HG03139 (cell line): ENCODE results near the gene IFI44L.
A peak's percentile ranks its signal among the peaks of the same experiment; 100 is the strongest.

ENCODE experiments used
- ATAC-seq: cut with Tn5 transposase; IDR thresholded peaks from one replicate; pipeline ENCODE4 v1.9.1; 2021; ENCODE audit not compliant: unreplicated experiment

IFI44L gene

DNA sequence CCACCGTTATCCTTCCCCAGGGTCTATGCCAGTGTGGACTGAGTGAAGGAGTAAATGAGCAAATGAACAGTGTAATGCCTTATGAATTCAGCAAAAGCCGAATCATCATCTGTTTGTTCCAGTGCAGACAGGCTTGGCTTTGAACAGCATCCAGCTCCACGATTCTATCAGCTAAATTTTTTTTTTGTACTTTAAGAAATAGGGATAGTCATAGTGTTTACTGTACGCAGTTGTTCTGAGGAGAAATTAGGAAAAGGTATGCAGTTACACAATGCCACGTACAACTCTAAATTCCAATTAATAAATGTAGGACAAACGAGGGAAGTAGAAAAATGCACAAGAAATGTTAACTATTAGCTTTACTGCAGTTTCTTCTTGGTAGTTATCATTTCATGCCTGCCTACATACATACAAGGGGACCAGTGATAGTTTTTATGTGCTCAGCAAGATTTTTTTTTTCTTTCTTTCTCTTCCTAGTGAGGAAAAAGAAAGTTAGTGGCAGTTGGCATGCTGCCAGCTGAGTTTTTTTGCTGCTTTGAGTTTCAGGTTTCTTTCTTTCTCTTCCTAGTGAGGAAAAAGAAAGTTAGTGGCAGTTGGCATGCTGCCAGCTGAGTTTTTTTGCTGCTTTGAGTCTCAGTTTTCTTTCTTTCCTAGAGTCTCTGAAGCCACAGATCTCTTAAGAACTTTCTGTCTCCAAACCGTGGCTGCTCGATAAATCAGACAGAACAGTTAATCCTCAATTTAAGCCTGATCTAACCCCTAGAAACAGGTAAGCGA is at the start of gene IFI44L:
TSS of gene IFI44L (plus strand) at position 646 of the 777 bp plus-strand sequence. CDS start 7,468 bp downstream, outside the sequence.
- peak; percentile 43 for ATAC-seq

DNA sequence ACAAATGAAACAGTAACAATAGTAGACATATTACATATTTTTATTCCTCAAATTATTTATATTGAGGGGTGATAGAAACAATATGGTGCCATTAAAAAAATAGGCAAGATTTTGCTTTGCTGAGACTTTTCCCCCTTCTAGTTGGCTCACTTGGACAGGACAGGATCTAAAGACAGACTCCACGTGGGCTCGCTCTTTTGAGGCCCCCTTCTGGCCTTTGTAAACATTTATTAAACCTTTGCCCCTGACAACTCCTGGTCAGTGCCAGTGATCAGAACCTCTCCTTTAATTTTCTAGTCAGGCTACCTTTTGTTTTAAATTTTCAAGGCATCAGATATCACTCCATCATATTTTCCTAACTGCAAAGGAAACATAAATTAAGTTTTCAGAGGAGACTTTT is 49.7 kb upstream of the IFI44L start:
- no peak for ATAC-seq

DNA sequence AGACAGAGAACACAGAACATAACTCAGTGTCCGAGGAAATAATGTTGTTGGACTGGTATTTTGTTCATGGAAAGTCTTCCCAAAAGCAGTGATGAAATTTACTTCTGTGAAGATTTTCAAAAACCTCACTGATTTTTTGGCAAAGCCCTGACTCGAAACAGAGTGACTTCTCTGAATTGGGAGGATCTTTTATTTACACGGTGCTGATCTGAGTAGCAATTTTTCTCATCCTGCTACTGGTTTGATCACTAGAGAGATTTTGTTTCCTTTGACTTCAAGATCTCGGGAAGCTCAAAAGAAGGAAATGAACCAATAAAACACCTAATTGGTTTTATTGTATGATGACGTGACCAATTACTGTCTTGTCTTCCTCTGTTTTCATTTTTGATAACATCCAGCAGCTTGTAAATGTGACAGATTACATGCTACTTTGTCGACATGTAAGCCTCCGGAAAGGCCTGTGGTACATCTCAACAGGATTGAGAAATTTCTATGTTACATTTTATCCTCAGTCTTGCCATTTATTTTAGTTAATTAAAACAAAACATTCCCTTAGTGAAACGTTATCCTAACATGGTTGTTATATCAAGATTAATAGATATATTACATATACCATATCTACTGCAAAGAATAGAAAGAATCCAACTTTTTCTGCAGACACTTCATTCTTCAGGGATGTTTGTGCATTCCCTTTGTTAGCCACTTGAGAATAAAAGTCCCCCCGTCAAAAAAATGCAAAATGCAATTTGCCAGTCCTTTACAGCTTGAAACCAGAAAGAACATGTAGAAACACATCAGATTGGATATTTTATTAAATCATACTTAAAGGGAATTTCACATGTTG is 42.8 kb upstream of the IFI44L start:
- ATAC-seq = no peak

DNA sequence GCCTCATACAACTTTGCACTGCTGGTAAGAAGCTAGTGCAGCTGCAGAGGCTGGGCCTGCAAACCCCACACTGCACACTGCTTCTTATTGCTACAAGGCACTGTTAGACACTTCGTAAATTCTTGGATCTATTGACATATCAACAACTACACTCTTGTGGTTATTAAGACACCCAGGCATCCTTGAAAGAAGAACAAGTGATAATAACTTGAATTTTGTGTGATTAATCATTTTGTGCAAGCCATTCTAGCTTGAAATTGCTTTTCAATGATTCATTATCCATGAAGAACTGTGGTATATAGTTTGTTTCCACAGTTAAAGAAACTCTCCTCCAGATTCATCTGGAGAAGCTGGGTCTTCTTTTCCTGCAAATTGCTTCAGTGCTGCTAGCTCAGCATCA is 33.7 kb upstream of the IFI44L start:
- no peak for ATAC-seq

DNA sequence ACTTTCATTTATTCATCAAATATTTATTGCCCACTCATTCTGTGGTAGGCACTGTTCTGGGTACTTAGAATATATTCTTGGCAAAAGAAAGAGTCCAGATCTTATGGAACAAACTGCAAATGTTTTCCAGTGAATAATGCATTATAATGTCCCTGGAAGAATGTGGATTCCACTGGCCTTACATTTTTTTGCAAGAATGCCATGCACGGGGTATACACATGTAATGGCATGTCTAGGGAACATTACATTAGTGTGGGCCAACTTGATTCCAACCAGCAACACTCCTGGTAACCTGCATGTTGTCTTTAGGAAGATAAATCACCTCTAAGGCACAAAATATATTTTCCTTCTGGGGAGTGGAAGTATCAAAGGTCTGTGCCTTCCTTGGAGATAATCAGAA is 33.0 kb upstream of the IFI44L start:
- ATAC-seq = no peak

DNA sequence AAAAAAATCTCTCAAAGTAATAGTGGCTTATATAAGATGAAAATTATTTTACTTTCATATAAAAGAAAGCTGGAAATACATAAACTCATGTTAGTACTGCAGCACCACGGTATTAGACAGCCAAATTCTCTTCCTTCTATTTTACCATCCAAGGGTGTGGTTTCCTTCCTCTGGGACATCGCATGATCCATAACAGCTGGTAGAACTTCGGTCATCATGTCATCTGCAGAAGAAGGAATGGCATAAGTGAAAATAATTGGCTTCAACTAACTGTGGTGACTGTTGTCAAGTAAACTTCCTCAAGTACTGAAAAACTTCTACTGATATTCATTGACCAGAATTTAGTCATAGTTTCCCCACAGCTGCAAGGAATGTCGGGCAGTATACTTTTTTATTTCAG is 28.3 kb upstream of the IFI44L start:
- no peak for ATAC-seq

DNA sequence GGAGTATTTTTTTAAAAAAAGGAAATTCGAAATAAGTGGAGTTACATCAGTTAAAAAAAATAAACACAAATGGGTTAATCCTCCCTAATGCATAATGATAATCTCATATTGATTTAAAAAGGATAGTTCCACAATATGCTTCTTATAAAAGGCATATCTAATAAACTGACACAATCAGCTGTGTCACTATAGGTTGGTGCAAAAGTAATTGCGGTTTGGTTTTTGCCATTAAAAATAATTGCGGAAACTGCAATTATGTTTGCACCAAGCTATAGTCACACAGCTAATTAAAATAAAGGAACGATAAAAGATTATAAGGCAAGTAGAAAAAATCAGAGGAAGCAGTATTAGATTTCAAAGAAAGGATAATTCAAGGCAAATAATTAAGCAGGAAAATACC is 21.0 kb upstream of the IFI44L start:
- ATAC-seq = no peak

DNA sequence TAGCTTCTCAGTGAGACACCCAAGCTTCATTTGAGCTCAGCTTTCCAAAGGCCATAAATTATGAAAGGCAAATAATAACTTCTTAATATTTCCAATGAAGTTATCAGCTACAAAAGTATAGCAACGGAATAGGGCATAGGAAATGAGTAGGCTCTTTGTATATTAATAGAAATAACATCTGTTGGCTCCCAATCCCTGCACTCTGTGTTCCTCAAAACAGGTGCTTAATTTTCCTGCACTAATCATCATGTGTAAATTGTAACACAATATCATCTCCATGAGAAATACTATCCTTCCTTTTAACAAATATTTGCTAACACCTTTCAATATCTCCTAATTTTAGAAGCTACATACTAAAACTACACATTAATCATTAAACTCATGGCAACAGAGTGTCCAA is 19.2 kb upstream of the IFI44L start:
- ATAC-seq = no peak

DNA sequence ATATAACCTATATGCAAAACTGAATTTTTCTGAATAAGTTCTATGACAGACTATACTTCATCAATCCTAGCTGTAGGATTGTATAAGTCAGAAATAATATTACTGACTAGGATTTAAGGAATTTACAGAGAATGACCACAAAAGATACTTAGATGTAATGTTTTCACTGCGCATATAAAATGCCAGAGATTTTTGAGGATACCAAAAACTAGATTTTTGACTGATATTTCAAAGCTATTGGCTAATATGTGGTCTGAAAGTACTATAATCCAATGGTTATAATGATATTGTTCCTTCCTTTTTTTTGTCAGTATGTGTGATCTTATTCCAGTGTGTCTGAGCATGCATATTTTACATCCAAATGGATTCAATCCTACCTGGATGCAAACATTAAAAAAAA is 17.0 kb upstream of the IFI44L start:
- ATAC-seq = no peak

DNA sequence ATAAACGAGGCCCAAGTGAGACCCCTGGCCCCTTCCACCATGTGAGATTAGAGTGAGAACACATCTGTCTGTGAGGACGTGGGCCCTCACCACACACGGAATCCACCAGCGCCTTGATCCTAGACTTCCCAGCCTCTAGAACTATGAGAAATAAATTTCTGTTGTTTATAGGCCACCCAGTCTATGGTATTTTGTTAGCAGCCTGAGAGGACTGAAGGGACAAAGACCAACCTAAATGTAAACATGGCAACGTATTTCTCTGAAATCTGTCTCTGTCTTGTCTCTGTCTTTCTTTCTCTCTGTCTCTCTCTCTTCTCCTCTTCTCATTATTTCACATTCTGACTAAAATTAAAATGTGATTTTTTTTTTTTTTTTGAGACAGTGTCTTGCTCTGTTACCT is 15.6 kb upstream of the IFI44L start:
- no peak for ATAC-seq

DNA sequence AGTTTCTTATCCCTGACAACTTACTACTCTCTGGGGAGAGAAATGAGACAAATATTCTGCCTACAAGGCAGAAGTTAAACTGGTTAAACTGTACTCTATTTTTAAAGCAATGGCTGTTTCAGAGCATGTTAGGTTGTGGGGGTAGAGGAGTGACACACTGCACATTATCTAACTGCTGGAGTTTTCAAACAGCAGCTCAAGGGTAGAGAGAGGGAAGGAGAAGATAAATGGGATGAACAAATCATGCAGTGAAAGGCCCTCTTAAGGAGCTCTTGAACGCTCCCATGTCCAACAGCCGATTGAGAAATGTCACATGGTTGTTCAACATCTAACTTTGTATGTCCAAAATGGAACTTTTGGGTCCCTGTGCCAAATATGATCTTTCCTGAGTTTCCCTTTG is 14.0 kb upstream of the IFI44L start:
- no peak for ATAC-seq

DNA sequence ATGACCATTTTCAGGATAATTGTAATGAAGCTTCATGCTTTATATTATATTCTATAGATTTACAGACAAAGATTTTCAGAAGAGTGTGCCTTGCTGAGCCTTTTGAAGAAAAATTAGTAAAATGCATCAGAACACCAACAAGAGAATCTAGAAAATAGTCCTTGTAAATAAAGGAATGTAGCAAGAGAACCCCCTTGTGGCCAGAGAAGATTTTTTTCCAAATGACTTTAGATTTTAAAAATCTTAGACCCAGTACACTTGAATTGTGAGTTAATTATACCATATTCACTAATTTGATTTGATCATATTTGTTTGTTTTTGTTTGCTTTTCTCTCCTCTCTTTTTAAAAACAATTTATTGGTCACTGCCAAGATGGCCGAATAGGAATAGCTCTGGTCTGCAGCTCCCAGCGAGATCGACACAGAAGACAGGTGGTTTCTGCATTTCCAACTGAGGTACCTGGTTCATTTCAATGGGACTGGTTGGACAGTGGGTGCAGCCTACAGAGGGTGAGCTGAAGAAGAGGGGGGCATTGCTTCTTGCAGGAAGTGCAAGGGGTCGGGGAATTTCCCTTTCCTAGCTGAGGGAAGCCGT is 12.8 kb upstream of the IFI44L start:
- no peak for ATAC-seq

DNA sequence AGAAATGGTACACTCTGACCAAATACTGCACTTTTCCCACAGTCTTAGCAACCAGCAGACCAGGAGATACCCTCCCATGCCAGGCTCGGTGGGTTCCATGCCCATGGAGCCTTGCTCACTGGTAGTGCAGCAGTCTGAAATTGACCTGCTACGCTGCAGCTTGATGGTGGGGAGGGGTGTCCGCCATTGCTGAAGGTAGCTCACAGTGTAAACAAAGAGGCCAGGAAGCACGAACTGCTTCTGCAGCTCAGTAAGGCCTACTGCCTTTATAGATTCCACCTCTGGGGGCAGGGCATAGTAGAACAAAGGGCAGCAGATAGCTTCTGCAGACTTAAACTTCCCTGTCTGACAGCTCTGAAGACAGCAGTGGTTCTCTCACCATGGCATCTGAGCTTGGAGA is 12.3 kb upstream of the IFI44L start:
- ATAC-seq = no peak

DNA sequence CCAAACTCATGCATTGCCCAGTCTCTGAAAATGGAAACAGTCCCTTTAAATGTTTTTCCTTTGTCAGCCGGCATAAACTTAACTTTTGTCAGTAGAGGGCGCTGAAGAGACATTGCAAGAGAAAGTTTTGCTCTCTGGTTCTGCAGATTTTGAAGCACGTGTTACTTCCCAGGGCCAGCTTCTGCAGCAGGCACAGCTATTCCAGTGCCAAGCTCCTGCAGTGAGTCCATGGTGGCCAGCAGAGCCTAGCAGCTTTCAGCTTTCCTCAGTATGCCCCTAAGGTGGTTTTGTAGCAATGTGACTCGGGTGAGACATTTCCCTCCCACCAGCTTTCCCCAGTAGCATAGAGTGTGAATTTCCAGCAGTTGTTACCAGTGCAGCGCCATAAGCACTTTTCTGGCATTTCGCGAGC is 2.6 kb upstream of the IFI44L start:
- peak; percentile 39 for ATAC-seq

DNA sequence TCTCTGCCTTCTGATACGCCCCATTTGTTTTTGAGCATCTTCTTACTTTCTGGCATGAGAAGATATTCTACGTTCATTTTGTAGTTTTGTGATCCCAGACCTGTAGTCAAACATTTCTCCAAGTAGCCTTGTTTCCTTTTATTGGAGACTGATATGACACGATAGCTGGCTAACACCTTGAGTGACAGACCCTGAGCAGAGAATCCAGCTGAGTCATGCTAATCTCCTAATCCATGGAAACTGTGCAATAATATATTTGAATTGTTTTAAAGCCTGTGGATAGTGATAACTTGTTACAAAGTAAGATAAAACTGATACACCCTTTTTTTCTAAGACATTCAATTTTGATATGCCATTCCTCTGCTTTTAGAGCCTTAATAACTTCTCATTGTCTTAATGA is 1.2 kb upstream of the IFI44L start:
- no peak for ATAC-seq

DNA sequence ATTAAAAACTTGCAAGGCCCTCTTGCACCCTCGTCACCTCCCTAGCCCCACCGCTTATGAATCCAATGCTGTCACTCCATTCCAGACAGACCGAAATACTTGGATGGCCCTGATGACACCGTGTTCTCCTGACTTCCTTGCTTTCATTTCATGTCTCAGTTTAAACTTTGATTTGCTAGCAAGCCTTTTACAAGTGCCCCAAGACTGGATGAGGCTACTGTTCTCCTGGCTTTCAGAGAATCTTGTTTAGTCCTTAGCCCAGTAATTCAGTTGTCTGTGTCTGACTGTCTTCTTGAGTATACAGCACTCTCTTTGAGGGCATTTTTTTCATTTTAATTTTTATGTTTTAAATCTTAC is 824 bp upstream of the IFI44L start:
- ATAC-seq = peak; percentile 2

DNA sequence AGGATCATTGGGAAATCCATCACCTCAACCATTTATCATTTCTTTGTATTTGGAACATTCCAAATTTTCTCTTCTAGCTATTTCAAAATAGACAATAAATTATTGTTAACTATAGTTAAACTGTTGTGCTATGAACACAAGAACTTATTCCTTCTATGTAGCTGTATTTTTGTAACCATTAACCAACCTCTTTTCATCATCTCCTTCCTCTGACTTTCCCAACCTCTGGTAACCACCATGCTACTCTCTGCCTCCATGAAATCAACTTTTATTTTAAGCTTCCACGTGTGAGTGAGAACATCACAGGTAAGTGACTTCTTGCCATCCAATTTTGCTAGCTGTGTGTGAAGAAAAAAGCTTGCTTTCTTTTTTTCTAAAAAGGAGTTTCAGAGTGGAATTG is 418 bp downstream of the IFI44L start:
- no peak for ATAC-seq

DNA sequence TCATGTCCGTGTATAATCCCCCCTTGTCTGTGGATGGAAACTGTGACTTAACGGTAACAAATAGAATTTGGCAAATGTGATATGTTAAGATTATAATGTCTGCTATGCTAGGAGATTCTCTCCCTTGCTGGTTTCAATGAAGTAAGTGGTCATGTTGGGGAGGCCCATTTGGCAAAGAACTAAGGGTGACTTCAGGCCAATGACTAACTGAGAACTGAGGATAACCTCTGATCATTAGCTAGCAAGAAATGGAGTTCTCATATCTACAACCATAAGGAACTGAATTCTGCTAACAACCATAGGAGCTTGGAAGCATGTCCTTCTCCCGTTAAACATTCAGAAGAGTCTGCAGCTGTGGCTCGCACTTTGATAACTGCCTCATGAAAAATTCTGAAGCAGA is 2.3 kb downstream of the IFI44L start:
- ATAC-seq = no peak

DNA sequence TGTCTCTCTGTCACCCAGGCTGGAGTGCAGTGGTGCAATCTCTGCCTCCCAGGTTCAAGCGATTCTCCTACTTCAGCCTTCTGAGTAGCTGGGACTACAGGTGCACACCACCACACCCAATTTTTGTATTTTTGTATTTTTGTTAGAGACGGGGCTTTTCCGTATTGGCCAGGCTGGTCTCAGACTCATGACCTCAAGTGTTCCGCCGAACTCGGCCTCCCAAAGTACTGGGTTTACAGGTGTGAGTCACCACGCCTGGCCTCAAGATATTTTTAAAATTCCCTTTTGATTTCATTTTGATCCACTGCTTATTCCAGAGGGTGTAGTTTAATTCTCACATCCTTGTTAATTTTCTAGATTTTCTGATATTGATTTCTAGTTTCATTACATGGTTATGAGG is 3.8 kb downstream of the IFI44L start:
- no peak for ATAC-seq

DNA sequence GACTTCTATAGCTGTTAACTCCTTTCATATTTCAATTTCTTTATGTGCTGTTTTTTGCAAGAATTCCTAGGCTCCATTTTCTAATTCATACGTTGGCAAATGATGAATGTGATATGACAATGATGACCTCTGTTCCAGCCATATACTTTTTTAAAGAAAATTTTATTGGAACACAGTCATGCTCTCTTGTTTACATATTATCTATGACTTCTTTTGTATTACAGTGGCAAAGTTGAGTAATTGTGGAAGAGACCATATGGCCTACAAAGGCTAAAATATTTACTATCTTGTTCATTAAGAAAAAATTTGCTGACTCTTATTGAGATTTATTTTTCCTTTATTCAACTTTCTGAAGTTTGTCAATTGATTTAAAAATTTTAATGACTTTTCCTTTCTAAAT is 7.1 kb downstream of the IFI44L start:
- ATAC-seq = no peak

DNA sequence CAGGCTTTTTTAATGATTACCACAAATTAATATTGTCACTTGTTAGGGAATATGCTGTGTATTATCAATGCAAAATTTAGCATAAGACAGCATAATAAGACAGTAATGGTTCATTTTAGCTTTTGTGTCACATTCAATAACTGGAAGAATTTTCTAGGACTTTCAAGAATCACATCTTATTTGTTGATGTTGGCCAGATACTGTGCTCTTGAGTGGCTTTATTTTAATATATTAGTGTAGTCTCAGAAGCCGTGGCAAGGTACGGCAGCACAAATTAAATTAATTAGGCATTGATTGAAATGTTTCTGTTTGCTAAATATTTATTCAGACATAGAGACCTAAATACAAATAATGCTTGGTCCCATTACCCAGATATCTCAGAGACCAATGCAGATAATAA is 10.4 kb downstream of the IFI44L start:
- no peak for ATAC-seq

DNA sequence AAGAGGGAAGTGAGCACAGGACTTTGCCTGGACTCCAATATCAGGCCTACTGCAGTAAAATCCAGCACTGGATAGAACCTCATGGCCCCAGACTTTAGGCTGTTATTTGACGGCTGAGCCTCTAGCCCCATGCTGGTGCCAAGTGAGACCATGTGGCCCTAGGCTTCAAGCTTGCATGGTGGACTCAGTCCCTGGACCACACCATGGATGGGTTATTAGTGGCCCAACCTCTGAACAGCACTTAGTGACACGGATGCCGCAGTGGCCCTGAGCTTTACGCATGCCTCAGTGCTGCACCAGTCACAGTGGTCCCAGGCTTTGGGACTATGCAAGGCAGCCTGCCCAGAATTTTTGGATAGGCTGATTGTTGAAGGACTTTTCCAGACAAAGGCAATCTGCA is 13.0 kb downstream of the IFI44L start:
- no peak for ATAC-seq
